Measurements from ENCODE around the gene TSPY1. TPM values are rescaled to one million over a fixed set of nuclear protein-coding genes. Genes with fewer than 3 reads are reported as not detected.

Gene TSPY1
- total RNA-seq = not detected in 2 replicates

GRCh38 chrY:9466655-9467054, at the start of gene TSPY1:
TSS of gene TSPY1 (plus strand) at chrY:9466955. CDS start at chrY:9467001, 46 bp downstream.

GRCh38 chrY:9486967-9487366, 20.2 kb downstream of the TSPY1 start, which contains the start of gene TSPY9:
TSS of gene TSPY9 (plus strand) at chrY:9487267. CDS start at chrY:9487313, 46 bp downstream.

Other genes with a start within 250 kb of the TSPY1 start
- not detected in 2 replicates for gene TSPY4, start 129.5 kb upstream of the TSPY1 start, total RNA-seq
- not detected in 2 replicates for gene TSPY8, start 109.2 kb upstream of the TSPY1 start, total RNA-seq
- gene TSPY3, start 68.5 kb upstream of the TSPY1 start, total RNA-seq = not detected in 2 replicates
- gene TSPY9, start 20.3 kb downstream of the TSPY1 start, total RNA-seq = not detected in 2 replicates
- gene TSPY10, start 60.9 kb downstream of the TSPY1 start, total RNA-seq = not detected in 2 replicates

Measured in placental pericyte (primary cell).